ENCODE data around the gene MINDY4.

Gene MINDY4

DNA sequence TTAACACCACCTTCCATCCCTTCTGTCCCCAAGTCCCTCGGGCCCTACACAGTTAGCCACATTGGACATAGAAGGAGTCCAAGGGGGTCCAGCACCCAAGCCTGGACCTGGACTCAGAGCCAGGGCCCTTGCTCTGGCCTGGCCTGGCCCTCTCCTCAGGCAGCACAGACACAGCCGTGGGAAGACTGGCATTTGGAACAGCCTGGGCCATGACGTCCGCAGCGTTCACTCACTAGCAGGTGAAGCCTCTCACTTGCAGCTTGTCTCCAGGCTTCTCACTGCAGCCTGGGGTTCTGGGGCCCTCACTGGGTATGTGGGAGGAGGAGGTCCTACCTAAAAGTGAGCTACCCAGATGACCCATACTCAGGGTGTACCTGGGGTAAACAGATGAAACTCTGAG lies 106.8 kb downstream of the MINDY4 start:
- no peaks in the 10 kb centered on the region for H3K27me3 ChIP-seq (ENCODE audit: insufficient read depth, low read depth, severe bottlenecking)
- H3K27ac ChIP-seq: no peak overlapping the region
- no peak for DNase-seq
- H3K36me3 ChIP-seq: no peaks in the 10 kb centered on the region
- no peaks in the 10 kb centered on the region for H3K9me3 ChIP-seq (ENCODE audit: severe bottlenecking)
- no peak overlapping the region for H3K4me3 ChIP-seq (ENCODE audit: low read depth, low read length)
- no peak for TF ChIP-seq CTCF (IDR thresholded peaks at IDR 0.05; ENCODE audit: low read depth, low read length)

- Histone ChIP-seq H3K4me3 (ENCODE audit: low read depth, low read length) (no peak overlapping the region), H3K27me3 (ENCODE audit: insufficient read depth, low read depth, severe bottlenecking) (no peaks in the 10 kb centered on the region), H3K9me3 (ENCODE audit: severe bottlenecking) (no peaks in the 10 kb centered on the region), H3K27ac (no peak overlapping the region), H3K36me3 (no peaks in the 10 kb centered on the region)
- no peak for DNase-seq
- TF ChIP-seq CTCF (IDR thresholded peaks at IDR 0.05; ENCODE audit: low read depth, low read length): no peak
Observed at GRCh38 chr7:30879139-30880124, 108.2 kb downstream of the MINDY4 start.

GRCh38 chr7:30880125-30880720 lies 109.0 kb downstream of the MINDY4 start:
- Histone ChIP-seq H3K4me3 (ENCODE audit: low read depth, low read length) (no peak overlapping the region), H3K36me3 (no peaks in the 10 kb centered on the region), H3K27ac (no peak overlapping the region), H3K27me3 (ENCODE audit: insufficient read depth, low read depth, severe bottlenecking) (no peaks in the 10 kb centered on the region), H3K9me3 (ENCODE audit: severe bottlenecking) (no peaks in the 10 kb centered on the region)
- DNase-seq: no peak
- no peak for TF ChIP-seq CTCF (IDR thresholded peaks at IDR 0.05; ENCODE audit: low read depth, low read length)

DNA sequence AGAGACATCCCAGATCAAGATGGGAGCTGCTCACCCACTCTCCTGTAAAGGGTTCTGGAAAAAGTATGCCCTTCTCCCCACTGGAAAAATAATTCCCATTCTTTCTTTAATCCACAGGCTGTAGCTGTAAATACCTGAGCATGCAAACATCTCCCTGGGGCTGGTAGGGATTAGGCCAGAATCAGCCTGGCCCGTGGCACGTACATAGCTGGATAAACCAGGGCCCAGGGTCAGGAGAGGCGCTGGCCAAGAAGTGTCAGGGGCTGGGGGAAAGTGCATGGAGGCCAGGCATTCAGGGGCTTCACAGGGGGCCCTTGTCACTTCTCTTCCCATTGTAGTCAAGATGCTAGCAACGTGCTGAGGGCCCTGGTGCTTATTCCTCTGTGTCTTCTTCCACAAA lies 109.7 kb downstream of the MINDY4 start:
- H3K9me3 ChIP-seq (ENCODE audit: severe bottlenecking): no peaks in the 10 kb centered on the region
- no peaks in the 10 kb centered on the region for H3K36me3 ChIP-seq
- H3K27ac ChIP-seq: no peak overlapping the region
- H3K4me3 ChIP-seq (ENCODE audit: low read depth, low read length): no peak overlapping the region
- no peak for TF ChIP-seq CTCF (IDR thresholded peaks at IDR 0.05; ENCODE audit: low read depth, low read length)
- H3K27me3 ChIP-seq (ENCODE audit: insufficient read depth, low read depth, severe bottlenecking): no peaks in the 10 kb centered on the region
- DNase-seq: peak; percentile 35

- H3K36me3 ChIP-seq: no peaks in the 10 kb centered on the region
- DNase-seq: no peak
- no peak for TF ChIP-seq CTCF (IDR thresholded peaks at IDR 0.05; ENCODE audit: low read depth, low read length)
- no peak overlapping the region for H3K27ac ChIP-seq
- H3K4me3 ChIP-seq (ENCODE audit: low read depth, low read length): no peak overlapping the region
- H3K9me3 ChIP-seq (ENCODE audit: severe bottlenecking): no peaks in the 10 kb centered on the region
- no peaks in the 10 kb centered on the region for H3K27me3 ChIP-seq (ENCODE audit: insufficient read depth, low read depth, severe bottlenecking)
Observed at GRCh38 chr7:30881448-30881847, 110.2 kb downstream of the MINDY4 start.
